NCI-H82 treated with DMSO at 0.1 percent for 48 hours (cell line): Measurements from ENCODE around the gene ATP9A.

ENCODE experiments used
- DNase-seq: peaks from one replicate; lab custom pipeline; 2025; ENCODE audit not compliant: unreplicated experiment; lab: John Stamatoyannopoulos, UW

ATP9A gene

DNA sequence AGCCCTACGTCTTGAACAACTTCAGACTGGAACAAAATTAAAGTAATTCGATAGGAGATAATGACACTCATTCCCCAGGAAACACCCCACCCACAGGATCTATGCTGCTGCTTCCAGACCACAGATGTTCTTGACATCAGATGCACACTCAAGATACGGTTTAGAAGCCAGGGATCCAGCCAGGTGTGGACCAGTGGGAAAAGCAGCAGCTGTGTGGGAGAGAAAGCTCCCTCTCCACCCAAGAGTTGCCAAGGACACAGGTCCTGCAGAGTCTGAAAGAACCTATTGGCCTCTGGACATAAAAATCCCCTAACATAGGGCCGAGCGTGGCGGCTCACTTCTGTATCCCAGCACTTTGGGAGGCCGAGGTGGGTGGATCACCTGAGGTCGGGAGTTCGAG is 133.9 kb downstream of the ATP9A start:
- DNase-seq: no peak

GRCh38 chr20:51633430-51633829 is 134.8 kb downstream of the ATP9A start:
- no peak for DNase-seq

GRCh38 chr20:51631953-51632352 is 136.2 kb downstream of the ATP9A start:
- DNase-seq: no peak

GRCh38 chr20:51631011-51631950 is 136.9 kb downstream of the ATP9A start:
- DNase-seq: no peak

DNA sequence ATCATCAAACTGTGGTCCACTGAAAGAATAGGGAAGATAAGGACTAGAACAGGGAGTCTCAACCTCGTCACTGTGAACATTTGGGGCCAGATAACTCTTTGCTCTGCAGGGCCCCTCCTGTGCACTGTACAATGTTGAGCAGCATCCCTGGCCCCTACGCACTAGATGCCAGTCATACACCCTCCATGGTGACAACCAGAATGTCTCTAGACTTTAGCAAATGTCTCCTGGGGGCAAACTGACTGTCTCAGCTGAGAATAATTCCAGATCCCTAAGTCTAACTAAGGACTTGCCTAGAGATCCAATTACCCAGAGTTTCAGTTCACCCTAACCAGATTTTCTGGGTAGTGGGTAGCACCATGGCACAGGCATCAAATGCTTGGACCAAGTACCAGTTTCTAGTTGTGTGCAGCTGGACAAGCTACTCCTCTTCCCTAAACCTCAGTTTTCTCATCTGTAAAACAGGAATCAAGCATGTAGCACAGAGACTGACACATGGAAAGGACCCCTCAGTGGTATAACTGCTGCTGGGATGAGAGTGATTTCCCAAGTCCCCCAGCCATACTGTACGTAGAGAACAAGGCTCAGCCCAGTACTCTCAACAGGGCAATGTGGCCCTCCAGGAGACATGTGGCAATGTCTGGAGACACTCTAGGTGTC is 138.7 kb downstream of the ATP9A start:
- DNase-seq: no peak

DNA sequence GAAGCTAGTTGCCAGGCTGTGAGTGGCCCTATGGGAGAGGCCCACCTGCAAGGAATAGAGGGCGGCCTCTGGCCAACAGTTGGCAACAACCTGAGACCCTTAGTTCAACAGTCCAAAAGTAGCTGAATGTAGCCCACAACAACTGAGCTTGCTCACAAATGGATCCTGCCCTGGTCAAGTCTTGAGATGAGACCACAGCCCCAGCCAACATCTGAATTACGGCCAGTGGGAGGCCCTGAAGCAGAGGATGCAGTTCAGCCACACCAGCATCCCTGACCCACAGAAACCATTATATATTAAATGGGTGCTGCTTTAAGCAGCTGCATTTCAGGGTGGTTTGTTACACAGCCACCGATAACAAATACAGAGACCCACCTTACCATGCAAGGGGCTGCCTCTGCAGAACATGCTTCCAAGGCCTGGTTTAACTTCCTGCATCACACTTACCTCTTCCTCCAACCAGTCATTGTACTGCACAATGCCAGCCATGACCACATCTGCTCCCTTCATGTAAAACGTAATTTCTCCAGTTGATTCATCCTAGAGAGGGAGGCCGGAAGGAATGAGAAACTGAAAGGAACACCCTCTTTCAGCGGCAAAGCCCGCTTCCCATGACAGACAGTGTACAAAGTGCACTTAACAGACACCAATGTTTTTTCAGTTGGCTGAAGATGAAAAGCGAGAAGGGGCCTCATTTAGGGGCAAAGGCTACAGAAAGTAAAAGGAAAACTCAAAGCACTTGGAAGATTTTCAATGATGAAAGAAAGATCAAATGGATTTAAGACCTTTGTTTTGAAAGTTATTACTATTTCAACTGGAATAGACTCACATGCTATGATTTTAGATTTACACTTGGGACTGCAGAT is 139.4 kb downstream of the ATP9A start:
- no peak for DNase-seq

DNA sequence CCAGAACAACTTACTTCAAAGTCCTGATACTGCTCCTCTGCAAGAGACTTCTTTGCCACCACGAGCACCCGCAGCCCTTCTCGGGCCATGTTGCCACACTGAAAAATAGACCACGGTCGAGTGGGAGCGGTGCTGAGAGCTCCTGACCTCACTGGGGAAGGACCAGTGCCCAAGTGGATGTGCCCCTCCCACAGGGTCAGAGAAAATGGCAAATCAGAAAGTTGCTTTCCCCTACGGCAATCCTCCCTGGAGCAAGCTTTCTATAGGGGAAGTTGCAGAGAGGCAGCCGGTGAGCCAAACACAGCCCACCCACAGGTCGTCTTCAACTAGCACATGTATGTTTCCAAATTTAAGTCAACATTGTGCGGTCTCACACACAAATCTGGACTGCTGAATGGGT is 140.6 kb downstream of the ATP9A start:
- no peak for DNase-seq

GRCh38 chr20:51625105-51625504 is 143.1 kb downstream of the ATP9A start:
- no peak for DNase-seq

DNA sequence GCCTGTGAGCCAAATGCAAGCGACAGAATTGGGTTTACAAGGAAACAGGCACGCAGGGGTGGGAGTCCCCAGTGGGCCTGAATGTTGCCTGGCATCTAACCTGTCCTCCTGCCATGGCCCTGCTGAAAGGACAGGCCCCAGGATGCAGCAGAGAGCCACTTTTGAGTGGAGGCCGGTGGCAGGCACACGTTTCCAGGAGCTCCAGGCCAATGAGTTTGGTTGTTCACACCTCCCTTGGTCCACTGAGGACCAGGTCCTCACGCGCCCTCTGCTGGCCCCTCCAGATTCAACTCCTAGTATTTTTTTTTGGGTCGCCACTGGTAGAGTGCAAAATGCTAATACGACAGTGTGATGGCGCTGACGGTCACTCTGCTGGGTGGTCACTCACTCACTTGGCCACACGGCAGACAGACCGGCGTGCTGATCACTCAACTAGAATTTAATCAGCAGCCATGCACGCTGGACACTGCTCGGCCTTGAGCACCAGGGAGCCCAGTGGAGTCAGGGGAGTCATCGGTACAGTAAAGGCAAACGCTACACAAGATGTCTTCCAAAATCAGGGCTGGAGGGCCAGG is 143.9 kb downstream of the ATP9A start:
- peak; percentile 52 for DNase-seq

DNA sequence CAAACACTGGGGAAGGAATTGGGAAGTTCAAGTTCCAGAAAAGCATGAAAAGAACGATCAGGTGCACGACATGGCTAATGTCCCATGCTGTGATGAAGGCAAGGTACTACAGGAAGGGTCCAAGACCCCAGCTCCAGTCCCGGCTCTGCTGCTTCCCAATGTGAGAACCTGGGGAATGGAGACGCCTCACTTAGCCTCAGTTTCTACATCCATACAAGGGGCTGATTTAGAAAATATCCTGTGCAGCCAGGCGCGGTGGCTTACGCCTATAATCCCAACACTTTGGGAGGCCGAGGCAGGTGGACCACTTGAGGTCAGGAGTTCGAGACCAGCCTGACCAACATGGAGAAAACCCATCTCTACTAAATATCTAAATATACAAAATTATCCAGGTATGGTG is 144.9 kb downstream of the ATP9A start:
- DNase-seq: no peak

DNA sequence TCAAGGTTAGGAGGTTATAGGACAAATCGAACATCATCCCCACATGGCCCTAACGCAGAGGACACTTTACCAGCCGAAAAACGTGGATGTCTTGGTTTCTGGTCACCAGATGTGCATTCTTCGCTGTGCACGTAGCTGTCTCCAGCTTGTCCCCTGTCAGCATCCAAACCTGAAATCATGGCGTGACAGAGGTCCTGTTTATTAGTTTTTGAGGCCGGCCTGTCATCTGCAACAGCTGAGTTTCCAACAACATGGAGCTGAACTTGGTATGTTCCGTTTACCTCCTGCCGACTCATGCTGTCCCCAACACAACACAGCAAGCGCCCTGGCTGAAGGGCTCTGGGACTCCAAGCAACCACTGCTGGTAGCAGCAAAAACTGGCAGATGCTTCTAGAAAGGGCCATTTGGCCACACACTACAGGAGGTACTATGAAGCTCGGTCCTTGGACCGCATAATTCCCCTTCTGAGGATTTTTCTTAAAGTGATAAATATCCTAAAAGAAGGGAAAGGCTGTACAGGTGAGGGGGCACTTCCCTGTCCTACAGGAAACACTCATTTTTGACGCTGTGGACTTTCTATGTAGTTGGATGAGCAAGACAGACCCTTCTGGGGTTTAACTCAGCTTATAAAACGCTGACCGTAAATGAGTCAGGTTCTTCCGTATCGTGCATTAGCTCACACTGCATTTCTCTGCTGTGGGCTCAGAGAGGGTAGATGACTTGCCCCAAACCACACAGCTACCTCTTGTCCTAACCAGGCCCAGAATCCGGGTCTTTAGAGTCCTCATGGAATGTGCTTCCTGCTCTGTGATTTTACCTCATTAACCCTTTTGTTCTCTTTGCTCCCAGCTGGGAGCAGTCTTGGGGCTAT is 146.0 kb downstream of the ATP9A start:
- no peak for DNase-seq

- no peak for DNase-seq
These were observed 147.8 kb downstream of the ATP9A start for GRCh38 chr20:51620432-51620831.

DNA sequence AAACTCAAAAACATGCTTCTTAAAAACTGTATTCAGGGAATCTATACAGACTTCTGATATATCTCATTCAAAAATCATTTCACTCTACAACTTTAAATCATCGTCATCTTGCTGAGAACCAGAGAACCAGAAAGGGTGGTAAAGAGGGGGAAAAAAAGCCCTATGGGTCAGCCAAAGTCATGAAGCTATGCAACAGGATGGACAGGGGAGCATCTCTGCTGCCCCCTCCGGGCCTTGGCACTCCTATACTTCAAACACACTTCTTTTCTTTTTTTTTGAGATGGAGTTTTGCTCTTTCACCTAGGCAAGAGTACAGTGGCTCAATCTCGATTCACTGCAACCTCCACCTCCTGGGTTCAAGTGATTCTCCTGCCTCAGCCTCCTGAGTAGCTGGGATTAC is 152.1 kb downstream of the ATP9A start:
- no peak for DNase-seq

- DNase-seq: no peak
These were observed 153.5 kb downstream of the ATP9A start for GRCh38 chr20:51614687-51615086.

- no peak for DNase-seq
These were observed 154.6 kb downstream of the ATP9A start for GRCh38 chr20:51613580-51613979.

DNA sequence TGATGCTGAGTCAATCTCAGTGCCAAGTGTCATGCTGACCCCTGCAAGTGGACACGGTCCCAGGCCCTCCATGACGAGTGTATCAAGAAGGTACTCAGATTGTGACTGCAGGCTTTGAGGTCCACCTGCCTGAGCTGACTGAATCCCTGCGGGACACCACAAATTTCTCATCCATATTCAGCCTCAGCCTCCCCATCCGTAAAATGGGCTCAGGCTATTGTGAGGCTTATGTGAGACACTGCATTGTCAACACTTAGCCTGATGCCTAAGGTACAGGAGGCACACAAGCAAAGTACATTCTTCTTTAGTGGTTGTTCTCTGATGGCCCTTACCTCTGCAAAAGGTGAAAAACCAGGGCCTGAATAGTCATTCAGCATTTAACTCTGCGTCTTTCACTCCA is 155.3 kb downstream of the ATP9A start:
- no peak for DNase-seq

- DNase-seq: no peak
These were observed 156.6 kb downstream of the ATP9A start for GRCh38 chr20:51611625-51611890.

GRCh38 chr20:51610761-51611624 is 157.2 kb downstream of the ATP9A start:
- no peak for DNase-seq

GRCh38 chr20:51610111-51610510 is 158.1 kb downstream of the ATP9A start:
- no peak for DNase-seq
